ENCODE results near the gene CHST8.

DNA sequence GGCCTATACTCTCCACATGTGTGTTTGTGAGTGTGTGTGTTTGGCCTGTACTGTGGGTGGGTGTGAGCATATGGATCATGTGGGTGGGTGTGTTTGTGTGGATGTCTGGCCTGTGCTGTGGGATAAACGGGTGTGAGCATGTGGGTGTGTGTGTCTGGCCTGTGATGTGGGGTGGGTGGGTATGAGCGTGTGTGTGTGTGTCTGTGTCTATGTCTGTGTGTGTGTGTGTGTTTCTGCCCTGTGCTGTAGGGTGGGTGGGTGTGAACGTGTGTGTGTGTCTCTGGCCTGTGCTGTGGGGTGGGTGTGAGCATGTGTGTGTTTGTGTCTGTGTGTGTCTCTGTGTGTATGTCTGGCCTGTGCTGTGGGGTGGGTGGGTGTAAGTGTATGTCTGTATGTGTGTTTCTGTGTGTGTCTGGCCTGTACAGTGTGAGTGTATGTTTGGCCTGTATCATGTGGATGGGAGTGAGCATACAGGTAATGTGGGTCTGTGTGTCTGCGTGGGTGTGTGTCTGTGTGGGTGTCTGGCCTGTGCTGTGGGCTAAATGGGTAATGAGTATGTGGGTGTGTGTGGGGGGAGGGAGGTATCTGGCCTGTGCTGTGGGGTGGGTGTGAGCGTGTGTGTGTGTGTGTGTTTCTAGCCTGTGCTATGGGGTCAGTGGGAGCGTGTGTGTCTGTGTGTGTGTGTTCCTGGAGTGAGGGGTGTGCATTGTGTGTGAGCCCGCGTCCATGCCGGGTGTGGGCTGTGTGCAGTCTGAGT is 154.2 kb downstream of the CHST8 start:
- TF ChIP-seq, protein P1, sequence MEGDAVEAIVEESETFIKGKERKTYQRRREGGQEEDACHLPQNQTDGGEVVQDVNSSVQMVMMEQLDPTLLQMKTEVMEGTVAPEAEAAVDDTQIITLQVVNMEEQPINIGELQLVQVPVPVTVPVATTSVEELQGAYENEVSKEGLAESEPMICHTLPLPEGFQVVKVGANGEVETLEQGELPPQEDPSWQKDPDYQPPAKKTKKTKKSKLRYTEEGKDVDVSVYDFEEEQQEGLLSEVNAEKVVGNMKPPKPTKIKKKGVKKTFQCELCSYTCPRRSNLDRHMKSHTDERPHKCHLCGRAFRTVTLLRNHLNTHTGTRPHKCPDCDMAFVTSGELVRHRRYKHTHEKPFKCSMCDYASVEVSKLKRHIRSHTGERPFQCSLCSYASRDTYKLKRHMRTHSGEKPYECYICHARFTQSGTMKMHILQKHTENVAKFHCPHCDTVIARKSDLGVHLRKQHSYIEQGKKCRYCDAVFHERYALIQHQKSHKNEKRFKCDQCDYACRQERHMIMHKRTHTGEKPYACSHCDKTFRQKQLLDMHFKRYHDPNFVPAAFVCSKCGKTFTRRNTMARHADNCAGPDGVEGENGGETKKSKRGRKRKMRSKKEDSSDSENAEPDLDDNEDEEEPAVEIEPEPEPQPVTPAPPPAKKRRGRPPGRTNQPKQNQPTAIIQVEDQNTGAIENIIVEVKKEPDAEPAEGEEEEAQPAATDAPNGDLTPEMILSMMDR (IDR thresholded peaks at IDR 0.05): no peak
- no peak for TF ChIP-seq EP300 (IDR thresholded peaks at IDR 0.05)
